ENCODE results near the gene RUSF1. TPM values are rescaled to one million over a fixed set of nuclear protein-coding genes. Genes with fewer than 3 reads are reported as not detected.

Gene RUSF1
- total and polyA plus RNA-seq, 9 of the 15 experiments (the other 6 are each of a cell fraction or from before 2014, with no cell fraction given) = 0.80 to 52.8 (median 27.6) TPM

- TF ChIP-seq CHD4 (IDR thresholded peaks at IDR 0.05; ENCODE audit: insufficient read depth, insufficient replicate concordance, low read depth, low read length, poor library complexity, severe bottlenecking) (no peak), NFRKB (IDR thresholded peaks at IDR 0.05; ENCODE audit: low read depth) (no peak; the same call in 1 of the 2 replicates), RNF2 (IDR thresholded peaks at IDR 0.05) (0 out of 2 replicates have a peak, but pooled peaks have one; percentile 3), ZNF398 (CRISPR knock-in tag; IDR thresholded peaks at IDR 0.05) (no peak), NELFE (IDR thresholded peaks at IDR 0.05; ENCODE audit: insufficient read depth, insufficient read length) (no peak), MTA2 (IDR thresholded peaks at IDR 0.05; ENCODE audit: low read depth) (no peak), ERF (CRISPR knock-in tag; IDR thresholded peaks at IDR 0.05) (peak; percentile 89; the same call in 1 of the 2 replicates), SRSF3 (IDR thresholded peaks at IDR 0.05; ENCODE audit: insufficient read depth, low read length) (no peak), RBFOX2 (IDR thresholded peaks at IDR 0.05; ENCODE audit: low read depth, low read length) (peak; percentile 93), ARID2 (IDR thresholded peaks at IDR 0.05) (peak; percentile 54; the same call in 1 of the 2 replicates), RBM34 (IDR thresholded peaks at IDR 0.05; ENCODE audit: borderline replicate concordance, insufficient read depth, low read length) (0 out of 2 replicates have a peak, but pooled peaks have one; percentile 51), POLR2H (tag; IDR thresholded peaks at IDR 0.05; ENCODE audit: low read depth) (peak; percentile 90), TBL1XR1 (IDR thresholded peaks at IDR 0.05; ENCODE audit: low read length in 2 of 2) (peak; percentile 26 to 77; a peak in 1 of 4 replicates), GATAD2A (IDR thresholded peaks at IDR 0.05) (0 out of 2 replicates have a peak, but pooled peaks have one; percentile 25), MYC (IDR thresholded peaks at IDR 0.05; ENCODE audit: low read depth, low read length) (peak; percentile 96), MYC (CRISPR knock-in tag; IDR thresholded peaks at IDR 0.05; ENCODE audit: borderline replicate concordance, low read depth) (peak; percentile 96), PKNOX1 (IDR thresholded peaks at IDR 0.05) (peak; percentile 25; the same call in 1 of the 2 replicates), ETV5 (CRISPR knock-in tag; IDR thresholded peaks at IDR 0.05; ENCODE audit: low read depth) (peak; percentile 92)
- TF ChIP-seq, protein P1, sequence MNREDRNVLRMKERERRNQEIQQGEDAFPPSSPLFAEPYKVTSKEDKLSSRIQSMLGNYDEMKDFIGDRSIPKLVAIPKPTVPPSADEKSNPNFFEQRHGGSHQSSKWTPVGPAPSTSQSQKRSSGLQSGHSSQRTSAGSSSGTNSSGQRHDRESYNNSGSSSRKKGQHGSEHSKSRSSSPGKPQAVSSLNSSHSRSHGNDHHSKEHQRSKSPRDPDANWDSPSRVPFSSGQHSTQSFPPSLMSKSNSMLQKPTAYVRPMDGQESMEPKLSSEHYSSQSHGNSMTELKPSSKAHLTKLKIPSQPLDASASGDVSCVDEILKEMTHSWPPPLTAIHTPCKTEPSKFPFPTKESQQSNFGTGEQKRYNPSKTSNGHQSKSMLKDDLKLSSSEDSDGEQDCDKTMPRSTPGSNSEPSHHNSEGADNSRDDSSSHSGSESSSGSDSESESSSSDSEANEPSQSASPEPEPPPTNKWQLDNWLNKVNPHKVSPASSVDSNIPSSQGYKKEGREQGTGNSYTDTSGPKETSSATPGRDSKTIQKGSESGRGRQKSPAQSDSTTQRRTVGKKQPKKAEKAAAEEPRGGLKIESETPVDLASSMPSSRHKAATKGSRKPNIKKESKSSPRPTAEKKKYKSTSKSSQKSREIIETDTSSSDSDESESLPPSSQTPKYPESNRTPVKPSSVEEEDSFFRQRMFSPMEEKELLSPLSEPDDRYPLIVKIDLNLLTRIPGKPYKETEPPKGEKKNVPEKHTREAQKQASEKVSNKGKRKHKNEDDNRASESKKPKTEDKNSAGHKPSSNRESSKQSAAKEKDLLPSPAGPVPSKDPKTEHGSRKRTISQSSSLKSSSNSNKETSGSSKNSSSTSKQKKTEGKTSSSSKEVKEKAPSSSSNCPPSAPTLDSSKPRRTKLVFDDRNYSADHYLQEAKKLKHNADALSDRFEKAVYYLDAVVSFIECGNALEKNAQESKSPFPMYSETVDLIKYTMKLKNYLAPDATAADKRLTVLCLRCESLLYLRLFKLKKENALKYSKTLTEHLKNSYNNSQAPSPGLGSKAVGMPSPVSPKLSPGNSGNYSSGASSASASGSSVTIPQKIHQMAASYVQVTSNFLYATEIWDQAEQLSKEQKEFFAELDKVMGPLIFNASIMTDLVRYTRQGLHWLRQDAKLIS (CRISPR knock-in tag; IDR thresholded peaks at IDR 0.05) = peak; percentile 73; the same call in 1 of the 2 replicates
Observed at GRCh38 chr16:31458844-31459686, 49.1 kb downstream of the RUSF1 start, which contains the start of gene ARMC5 (continued).

Measured in K562 (cell line).